KMS-11 (cell line): ENCODE data around the gene ARHGAP44.

Experiments used
- H2AFZ ChIP-seq: fragments of 200-600 bp; sonication (generic); 2 replicates; pipeline ENCODE4 v1.6.1; 2016; ENCODE audit warnings: antibody characterized with exemption, mixed run types, low read depth
- H3K27ac ChIP-seq: fragments of 200-600 bp; sonication (generic); 2 replicates; pipeline ENCODE4 v1.6.1; 2016; ENCODE audit warnings: mild to moderate bottlenecking, mixed run types
- H3K27me3 ChIP-seq: fragments of 200-600 bp; sonication (generic); 2 replicates; pipeline ENCODE4 v1.6.1; 2017; ENCODE audit warnings: mild to moderate bottlenecking, low read depth, mixed run types, moderate library complexity; ENCODE audit not compliant: insufficient read depth
- H3K36me3 ChIP-seq: fragments of 200-600 bp; sonication (generic); 2 replicates; pipeline ENCODE4 v1.6.1; 2017; ENCODE audit warnings: mild to moderate bottlenecking, mixed run types; ENCODE audit not compliant: insufficient read depth
- H3K4me1 ChIP-seq: fragments of 200-600 bp; sonication (generic); 2 replicates; pipeline ENCODE4 v1.6.1; 2016; ENCODE audit warnings: mild to moderate bottlenecking, low read depth, mixed run types; ENCODE audit not compliant: poor library complexity, severe bottlenecking
- H3K4me2 ChIP-seq: fragments of 200-600 bp; sonication (generic); 2 replicates; pipeline ENCODE4 v1.7.0; 2016; ENCODE audit warnings: mild to moderate bottlenecking, mixed run types
- H3K4me3 ChIP-seq: fragments of 200-600 bp; sonication (generic); IDR thresholded peaks from 2 replicates; pipeline ENCODE4 v1.6.1; 2017; ENCODE audit warnings: low read depth, low read length, mixed read lengths; ENCODE audit not compliant: insufficient read depth
- H3K79me2 ChIP-seq: fragments of 200-600 bp; sonication (generic); 2 replicates; pipeline ENCODE4 v1.6.1; 2016; ENCODE audit warnings: low read depth, mixed run types; ENCODE audit not compliant: insufficient read depth
- H3K9ac ChIP-seq: fragments of 200-600 bp; sonication (generic); 2 replicates; pipeline ENCODE4 v1.6.1; 2016; ENCODE audit warnings: mild to moderate bottlenecking, mixed run types
- H4K20me1 ChIP-seq: fragments of 200-600 bp; sonication (generic); 2 replicates; pipeline ENCODE4 v1.6.1; 2016; ENCODE audit warnings: mild to moderate bottlenecking, mixed run types; ENCODE audit not compliant: insufficient read depth
- CTCF ChIP-seq: fragments of 200-600 bp; sonication (generic); conservative IDR thresholded peaks from 2 replicates; pipeline ENCODE4 v1.6.1; 2017; ENCODE audit warnings: low read depth, mild to moderate bottlenecking, antibody characterized with exemption, low read length, moderate library complexity, mixed read lengths

The ARHGAP44 gene

GRCh38 chr17:12899604-12900003, 110.3 kb downstream of the ARHGAP44 start:
- Histone ChIP-seq H3K36me3 (no peaks in the 10 kb centered on the region), H3K4me3 (no peak overlapping the region), H3K9ac (no peak overlapping the region), H2AFZ (no peak overlapping the region), H3K4me1 (no peaks in the 10 kb centered on the region), H3K27ac (no peak overlapping the region), H4K20me1 (no peaks in the 10 kb centered on the region), H3K27me3 (no peaks in the 10 kb centered on the region), H3K4me2 (no peak overlapping the region), H3K79me2 (no peaks in the 10 kb centered on the region)
- no peak for TF ChIP-seq CTCF

- TF ChIP-seq CTCF = no peak
Measured at GRCh38 chr17:12900474-12900873, 111.2 kb downstream of the ARHGAP44 start.

GRCh38 chr17:12902046-12902445, 112.7 kb downstream of the ARHGAP44 start:
- Histone ChIP-seq H3K9ac (no peak overlapping the region), H3K4me3 (no peak overlapping the region), H3K4me1 (no peaks in the 10 kb centered on the region), H3K79me2 (no peaks in the 10 kb centered on the region), H2AFZ (no peak overlapping the region), H3K4me2 (no peak overlapping the region), H4K20me1 (no peaks in the 10 kb centered on the region), H3K27me3 (no peaks in the 10 kb centered on the region), H3K27ac (no peak overlapping the region), H3K36me3 (no peaks in the 10 kb centered on the region)
- TF ChIP-seq CTCF = no peak

More at GRCh38 chr17:12900474-12900873, 111.2 kb downstream of the ARHGAP44 start:
- no peaks in the 10 kb centered on the region for H4K20me1 ChIP-seq
- H3K4me2 ChIP-seq = no peak overlapping the region
- H3K79me2 ChIP-seq = no peaks in the 10 kb centered on the region
- no peak overlapping the region for H3K4me3 ChIP-seq
- H2AFZ ChIP-seq = no peak overlapping the region
- no peaks in the 10 kb centered on the region for H3K27me3 ChIP-seq
- H3K4me1 ChIP-seq = no peaks in the 10 kb centered on the region
- no peak overlapping the region for H3K27ac ChIP-seq
- no peak overlapping the region for H3K9ac ChIP-seq
- H3K36me3 ChIP-seq = no peaks in the 10 kb centered on the region

GRCh38 chr17:12907477-12907876, 118.2 kb downstream of the ARHGAP44 start:
- H3K79me2 ChIP-seq = no peaks in the 10 kb centered on the region
- TF ChIP-seq CTCF = no peak
- no peaks in the 10 kb centered on the region for H4K20me1 ChIP-seq
- H3K9ac ChIP-seq = no peak overlapping the region
- no peak overlapping the region for H3K4me2 ChIP-seq
- no peaks in the 10 kb centered on the region for H3K27me3 ChIP-seq
- no peaks in the 10 kb centered on the region for H3K4me1 ChIP-seq
- H2AFZ ChIP-seq = no peak overlapping the region
- H3K4me3 ChIP-seq = no peak overlapping the region
- no peaks in the 10 kb centered on the region for H3K36me3 ChIP-seq
- H3K27ac ChIP-seq = no peak overlapping the region

GRCh38 chr17:12909046-12909445, 119.7 kb downstream of the ARHGAP44 start:
- Histone ChIP-seq H3K79me2 (no peaks in the 10 kb centered on the region), H3K9ac (no peak overlapping the region), H3K4me2 (no peak overlapping the region), H2AFZ (no peak overlapping the region), H3K4me3 (no peak overlapping the region), H4K20me1 (no peaks in the 10 kb centered on the region), H3K27ac (no peak overlapping the region), H3K36me3 (no peaks in the 10 kb centered on the region), H3K27me3 (no peaks in the 10 kb centered on the region), H3K4me1 (no peaks in the 10 kb centered on the region)
- TF ChIP-seq CTCF = no peak
